Measurements from ENCODE around the gene AMDHD1.
A peak's percentile ranks its signal among the peaks of the same experiment; 100 is the strongest.

The AMDHD1 gene

DNA sequence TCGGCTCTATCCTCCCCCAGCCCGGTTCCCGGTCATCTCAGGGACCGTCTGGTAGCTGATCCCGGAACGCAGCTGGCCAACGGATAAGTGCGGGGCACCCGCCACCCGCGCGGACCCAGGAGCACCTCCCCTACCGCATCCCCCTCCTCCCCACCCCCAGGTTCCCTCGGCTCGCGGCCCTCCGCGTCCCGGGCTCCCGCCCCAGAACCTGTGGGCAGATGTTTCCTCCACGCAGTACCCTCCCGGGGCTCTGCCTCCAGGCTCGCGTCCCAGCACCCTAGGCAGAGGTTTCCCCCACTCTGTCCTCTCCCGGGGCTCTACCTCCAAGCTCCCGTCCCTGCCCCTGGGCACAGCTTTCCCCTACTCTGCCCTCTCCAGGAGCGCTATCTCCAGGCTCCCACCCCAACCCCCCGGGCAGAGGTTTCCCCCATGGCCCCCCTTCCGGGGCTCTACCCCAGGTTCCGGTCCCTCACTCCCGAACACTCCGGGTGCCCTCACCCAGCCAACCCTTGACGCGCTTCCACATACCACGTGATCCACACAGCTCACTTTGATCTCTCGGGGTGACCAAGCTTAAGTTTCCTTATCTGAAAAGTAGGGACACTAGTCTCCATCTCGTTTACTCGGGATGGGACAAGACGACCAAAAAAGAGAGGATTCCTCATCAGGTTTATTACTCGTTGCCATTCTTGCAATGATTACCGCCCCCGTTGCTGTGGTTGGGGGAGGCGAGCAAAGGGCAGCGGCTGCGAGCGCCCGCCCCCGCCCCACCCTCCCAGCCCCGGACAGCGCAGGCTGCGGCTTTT, 404 bp upstream of the AMDHD1 start, which contains the start of gene CCDC38:
TSS of gene CCDC38 (minus strand) at position 91 of the 806 bp plus-strand sequence. CDS start 6,105 bp downstream, outside the sequence.
- Histone ChIP-seq H3K27ac (ENCODE audit: extremely low read depth, low read depth, low read length) (peak within 1 kb of the TSS; percentile 77), H3K9me3 (ENCODE audit: control insufficient read depth, insufficient read depth, low read depth, low read length) (no peaks in the 10 kb centered on the region), H3K36me3 (ENCODE audit: control insufficient read depth in 2 of 2, insufficient read depth in 1 of 2, low read length in 2 of 2) (no peaks in the 10 kb centered on the region), H3K4me3 (ENCODE audit: low read depth, low read length) (peak within 1 kb of the TSS; percentile 66), H3K4me1 (ENCODE audit: control insufficient read depth, insufficient read depth, low read length) (peaks cover 3% of the 10 kb centered on the region; the same call in 1 of the 2 replicates)
- CTCF ChIA-PET, result interaction anchor here (0.5 to 2.9 kb wide), 8 partner anchors 13 to 397 kb away, joined by 3 to 17 read pairs (median 4); no protein-coding TSS in a partner anchor
- POLR2A ChIA-PET, result interaction anchor here (0.7 to 1.7 kb wide), 4 partner anchors 9 to 469 kb away, joined by 3 to 4 read pairs (median 3); partner anchors contain the start of gene METAP2
- no peak for TF ChIP-seq IKZF3 (tag by site-specific recombination; IDR thresholded peaks at IDR 0.05)
- TF ChIP-seq ZNF76 (tag by site-specific recombination; IDR thresholded peaks at IDR 0.05; ENCODE audit: borderline replicate concordance, low read depth), result peak; percentile 70; the same call in 1 of the 2 replicates
- peak; percentile 78; the same call in 1 of the 2 replicates for TF ChIP-seq ZFP37 (tag by site-specific recombination; IDR thresholded peaks at IDR 0.05)
- TF ChIP-seq, protein P1, sequence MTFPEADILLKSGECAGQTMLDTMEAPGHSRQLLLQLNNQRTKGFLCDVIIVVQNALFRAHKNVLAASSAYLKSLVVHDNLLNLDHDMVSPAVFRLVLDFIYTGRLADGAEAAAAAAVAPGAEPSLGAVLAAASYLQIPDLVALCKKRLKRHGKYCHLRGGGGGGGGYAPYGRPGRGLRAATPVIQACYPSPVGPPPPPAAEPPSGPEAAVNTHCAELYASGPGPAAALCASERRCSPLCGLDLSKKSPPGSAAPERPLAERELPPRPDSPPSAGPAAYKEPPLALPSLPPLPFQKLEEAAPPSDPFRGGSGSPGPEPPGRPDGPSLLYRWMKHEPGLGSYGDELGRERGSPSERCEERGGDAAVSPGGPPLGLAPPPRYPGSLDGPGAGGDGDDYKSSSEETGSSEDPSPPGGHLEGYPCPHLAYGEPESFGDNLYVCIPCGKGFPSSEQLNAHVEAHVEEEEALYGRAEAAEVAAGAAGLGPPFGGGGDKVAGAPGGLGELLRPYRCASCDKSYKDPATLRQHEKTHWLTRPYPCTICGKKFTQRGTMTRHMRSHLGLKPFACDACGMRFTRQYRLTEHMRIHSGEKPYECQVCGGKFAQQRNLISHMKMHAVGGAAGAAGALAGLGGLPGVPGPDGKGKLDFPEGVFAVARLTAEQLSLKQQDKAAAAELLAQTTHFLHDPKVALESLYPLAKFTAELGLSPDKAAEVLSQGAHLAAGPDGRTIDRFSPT (tag by site-specific recombination; IDR thresholded peaks at IDR 0.05), result peak; percentile 80
- TF ChIP-seq ZNF37A (tag by site-specific recombination; IDR thresholded peaks at IDR 0.05), result no peak
- TF ChIP-seq ZNF184 (tag by site-specific recombination; IDR thresholded peaks at IDR 0.05), result no peak
- TF ChIP-seq HOXC10 (CRISPR knock-in tag; IDR thresholded peaks at IDR 0.05), result no peak
- TF ChIP-seq WT1 (tag by site-specific recombination; IDR thresholded peaks at IDR 0.05), result no peak; the same call in none of the 2 replicates
- peak; percentile 38; the same call in 1 of the 2 replicates for TF ChIP-seq GFI1B (tag by site-specific recombination; IDR thresholded peaks at IDR 0.05)
- TF ChIP-seq, protein P2, sequence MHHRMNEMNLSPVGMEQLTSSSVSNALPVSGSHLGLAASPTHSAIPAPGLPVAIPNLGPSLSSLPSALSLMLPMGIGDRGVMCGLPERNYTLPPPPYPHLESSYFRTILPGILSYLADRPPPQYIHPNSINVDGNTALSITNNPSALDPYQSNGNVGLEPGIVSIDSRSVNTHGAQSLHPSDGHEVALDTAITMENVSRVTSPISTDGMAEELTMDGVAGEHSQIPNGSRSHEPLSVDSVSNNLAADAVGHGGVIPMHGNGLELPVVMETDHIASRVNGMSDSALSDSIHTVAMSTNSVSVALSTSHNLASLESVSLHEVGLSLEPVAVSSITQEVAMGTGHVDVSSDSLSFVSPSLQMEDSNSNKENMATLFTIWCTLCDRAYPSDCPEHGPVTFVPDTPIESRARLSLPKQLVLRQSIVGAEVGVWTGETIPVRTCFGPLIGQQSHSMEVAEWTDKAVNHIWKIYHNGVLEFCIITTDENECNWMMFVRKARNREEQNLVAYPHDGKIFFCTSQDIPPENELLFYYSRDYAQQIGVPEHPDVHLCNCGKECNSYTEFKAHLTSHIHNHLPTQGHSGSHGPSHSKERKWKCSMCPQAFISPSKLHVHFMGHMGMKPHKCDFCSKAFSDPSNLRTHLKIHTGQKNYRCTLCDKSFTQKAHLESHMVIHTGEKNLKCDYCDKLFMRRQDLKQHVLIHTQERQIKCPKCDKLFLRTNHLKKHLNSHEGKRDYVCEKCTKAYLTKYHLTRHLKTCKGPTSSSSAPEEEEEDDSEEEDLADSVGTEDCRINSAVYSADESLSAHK (tag by site-specific recombination; IDR thresholded peaks at IDR 0.05), result no peak
- 0 out of 2 replicates have a peak, but pooled peaks have one; percentile 11 for TF ChIP-seq ZNF837 (tag by site-specific recombination; IDR thresholded peaks at IDR 0.05)
- no peak for TF ChIP-seq ZNF791 (tag by site-specific recombination; IDR thresholded peaks at IDR 0.05)
- TF ChIP-seq, protein P3, sequence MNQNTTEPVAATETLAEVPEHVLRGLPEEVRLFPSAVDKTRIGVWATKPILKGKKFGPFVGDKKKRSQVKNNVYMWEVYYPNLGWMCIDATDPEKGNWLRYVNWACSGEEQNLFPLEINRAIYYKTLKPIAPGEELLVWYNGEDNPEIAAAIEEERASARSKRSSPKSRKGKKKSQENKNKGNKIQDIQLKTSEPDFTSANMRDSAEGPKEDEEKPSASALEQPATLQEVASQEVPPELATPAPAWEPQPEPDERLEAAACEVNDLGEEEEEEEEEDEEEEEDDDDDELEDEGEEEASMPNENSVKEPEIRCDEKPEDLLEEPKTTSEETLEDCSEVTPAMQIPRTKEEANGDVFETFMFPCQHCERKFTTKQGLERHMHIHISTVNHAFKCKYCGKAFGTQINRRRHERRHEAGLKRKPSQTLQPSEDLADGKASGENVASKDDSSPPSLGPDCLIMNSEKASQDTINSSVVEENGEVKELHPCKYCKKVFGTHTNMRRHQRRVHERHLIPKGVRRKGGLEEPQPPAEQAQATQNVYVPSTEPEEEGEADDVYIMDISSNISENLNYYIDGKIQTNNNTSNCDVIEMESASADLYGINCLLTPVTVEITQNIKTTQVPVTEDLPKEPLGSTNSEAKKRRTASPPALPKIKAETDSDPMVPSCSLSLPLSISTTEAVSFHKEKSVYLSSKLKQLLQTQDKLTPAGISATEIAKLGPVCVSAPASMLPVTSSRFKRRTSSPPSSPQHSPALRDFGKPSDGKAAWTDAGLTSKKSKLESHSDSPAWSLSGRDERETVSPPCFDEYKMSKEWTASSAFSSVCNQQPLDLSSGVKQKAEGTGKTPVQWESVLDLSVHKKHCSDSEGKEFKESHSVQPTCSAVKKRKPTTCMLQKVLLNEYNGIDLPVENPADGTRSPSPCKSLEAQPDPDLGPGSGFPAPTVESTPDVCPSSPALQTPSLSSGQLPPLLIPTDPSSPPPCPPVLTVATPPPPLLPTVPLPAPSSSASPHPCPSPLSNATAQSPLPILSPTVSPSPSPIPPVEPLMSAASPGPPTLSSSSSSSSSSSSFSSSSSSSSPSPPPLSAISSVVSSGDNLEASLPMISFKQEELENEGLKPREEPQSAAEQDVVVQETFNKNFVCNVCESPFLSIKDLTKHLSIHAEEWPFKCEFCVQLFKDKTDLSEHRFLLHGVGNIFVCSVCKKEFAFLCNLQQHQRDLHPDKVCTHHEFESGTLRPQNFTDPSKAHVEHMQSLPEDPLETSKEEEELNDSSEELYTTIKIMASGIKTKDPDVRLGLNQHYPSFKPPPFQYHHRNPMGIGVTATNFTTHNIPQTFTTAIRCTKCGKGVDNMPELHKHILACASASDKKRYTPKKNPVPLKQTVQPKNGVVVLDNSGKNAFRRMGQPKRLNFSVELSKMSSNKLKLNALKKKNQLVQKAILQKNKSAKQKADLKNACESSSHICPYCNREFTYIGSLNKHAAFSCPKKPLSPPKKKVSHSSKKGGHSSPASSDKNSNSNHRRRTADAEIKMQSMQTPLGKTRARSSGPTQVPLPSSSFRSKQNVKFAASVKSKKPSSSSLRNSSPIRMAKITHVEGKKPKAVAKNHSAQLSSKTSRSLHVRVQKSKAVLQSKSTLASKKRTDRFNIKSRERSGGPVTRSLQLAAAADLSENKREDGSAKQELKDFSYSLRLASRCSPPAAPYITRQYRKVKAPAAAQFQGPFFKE (tag by site-specific recombination; IDR thresholded peaks at IDR 0.05; ENCODE audit: borderline replicate concordance), result no peak
- TF ChIP-seq ZNF621 (tag by site-specific recombination; IDR thresholded peaks at IDR 0.05), result no peak
- TF ChIP-seq TRIM28 (IDR thresholded peaks at IDR 0.05; ENCODE audit: borderline replicate concordance, low read length), result no peak
- no peak for TF ChIP-seq ZNF214 (tag by site-specific recombination; IDR thresholded peaks at IDR 0.05; ENCODE audit: borderline replicate concordance)
- peak; percentile 89 for TF ChIP-seq ZBTB17 (tag by site-specific recombination; IDR thresholded peaks at IDR 0.05)
- peak; percentile 82 for TF ChIP-seq ZFHX2 (tag by site-specific recombination; conservative IDR thresholded peaks at IDR 0.05)
- TF ChIP-seq TCF7L2 (IDR thresholded peaks at IDR 0.05; ENCODE audit: borderline replicate concordance, low read depth, low read length), result peak; percentile 92
- TF ChIP-seq ZNF157 (tag by site-specific recombination; IDR thresholded peaks at IDR 0.05), result no peak
- TF ChIP-seq ZNF335 (tag by site-specific recombination; conservative IDR thresholded peaks at IDR 0.05), result peak; percentile 85
- no peak for TF ChIP-seq ZNF654 (tag by site-specific recombination; IDR thresholded peaks at IDR 0.05; ENCODE audit: low read depth)
- TF ChIP-seq ZNF211 (tag by site-specific recombination; IDR thresholded peaks at IDR 0.05; ENCODE audit: low read depth), result no peak
- TF ChIP-seq, protein P4, sequence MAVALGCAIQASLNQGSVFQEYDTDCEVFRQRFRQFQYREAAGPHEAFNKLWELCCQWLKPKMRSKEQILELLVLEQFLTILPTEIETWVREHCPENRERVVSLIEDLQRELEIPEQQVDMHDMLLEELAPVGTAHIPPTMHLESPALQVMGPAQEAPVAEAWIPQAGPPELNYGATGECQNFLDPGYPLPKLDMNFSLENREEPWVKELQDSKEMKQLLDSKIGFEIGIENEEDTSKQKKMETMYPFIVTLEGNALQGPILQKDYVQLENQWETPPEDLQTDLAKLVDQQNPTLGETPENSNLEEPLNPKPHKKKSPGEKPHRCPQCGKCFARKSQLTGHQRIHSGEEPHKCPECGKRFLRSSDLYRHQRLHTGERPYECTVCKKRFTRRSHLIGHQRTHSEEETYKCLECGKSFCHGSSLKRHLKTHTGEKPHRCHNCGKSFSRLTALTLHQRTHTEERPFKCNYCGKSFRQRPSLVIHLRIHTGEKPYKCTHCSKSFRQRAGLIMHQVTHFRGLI (tag by site-specific recombination; IDR thresholded peaks at IDR 0.05), result no peak
- TF ChIP-seq ZNF2 (tag by site-specific recombination; IDR thresholded peaks at IDR 0.05), result no peak
- TF ChIP-seq SP7 (tag by site-specific recombination; IDR thresholded peaks at IDR 0.05), result peak; percentile 59; the same call in 1 of the 2 replicates

Data from HEK293 (cell line).